ENCODE data around the gene GPR63.

GRCh38 chr6:96876886-96877545 is 39.7 kb upstream of the GPR63 start:
- no peak for TF ChIP-seq REST (IDR thresholded peaks at IDR 0.05)
- TF ChIP-seq, protein P1, sequence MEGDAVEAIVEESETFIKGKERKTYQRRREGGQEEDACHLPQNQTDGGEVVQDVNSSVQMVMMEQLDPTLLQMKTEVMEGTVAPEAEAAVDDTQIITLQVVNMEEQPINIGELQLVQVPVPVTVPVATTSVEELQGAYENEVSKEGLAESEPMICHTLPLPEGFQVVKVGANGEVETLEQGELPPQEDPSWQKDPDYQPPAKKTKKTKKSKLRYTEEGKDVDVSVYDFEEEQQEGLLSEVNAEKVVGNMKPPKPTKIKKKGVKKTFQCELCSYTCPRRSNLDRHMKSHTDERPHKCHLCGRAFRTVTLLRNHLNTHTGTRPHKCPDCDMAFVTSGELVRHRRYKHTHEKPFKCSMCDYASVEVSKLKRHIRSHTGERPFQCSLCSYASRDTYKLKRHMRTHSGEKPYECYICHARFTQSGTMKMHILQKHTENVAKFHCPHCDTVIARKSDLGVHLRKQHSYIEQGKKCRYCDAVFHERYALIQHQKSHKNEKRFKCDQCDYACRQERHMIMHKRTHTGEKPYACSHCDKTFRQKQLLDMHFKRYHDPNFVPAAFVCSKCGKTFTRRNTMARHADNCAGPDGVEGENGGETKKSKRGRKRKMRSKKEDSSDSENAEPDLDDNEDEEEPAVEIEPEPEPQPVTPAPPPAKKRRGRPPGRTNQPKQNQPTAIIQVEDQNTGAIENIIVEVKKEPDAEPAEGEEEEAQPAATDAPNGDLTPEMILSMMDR (IDR thresholded peaks at IDR 0.05; ENCODE audit: low read depth, low read length, missing input control): no peak
- no peak for TF ChIP-seq TAF1 (conservative IDR thresholded peaks at IDR 0.05)
- TF ChIP-seq RAD21 (IDR thresholded peaks at IDR 0.05): no peak
- no peak for TF ChIP-seq FOXA2 (IDR thresholded peaks at IDR 0.05)
